A375 (cell line): Measurements from ENCODE around the gene SNCB. TPM values are rescaled to one million over a fixed set of nuclear protein-coding genes. Genes with fewer than 3 reads are reported as not detected.

Experiments
- small RNA-seq: library from RNA; depleted of rRNA; stranded (forward); fragments of <200 nt; gene quantifications from one replicate; pipeline ENCODE3, GENCODE V24; 2014
- total RNA-seq: library from RNA; depleted of rRNA; stranded (reverse); fragments of >200 nt; shearing (Covaris generic); gene quantifications from 2 replicates; pipeline ENCODE4 v1.2.3, GENCODE V29; 2014; rRNA removed

The SNCB gene
- total RNA-seq: not detected in 2 replicates

DNA sequence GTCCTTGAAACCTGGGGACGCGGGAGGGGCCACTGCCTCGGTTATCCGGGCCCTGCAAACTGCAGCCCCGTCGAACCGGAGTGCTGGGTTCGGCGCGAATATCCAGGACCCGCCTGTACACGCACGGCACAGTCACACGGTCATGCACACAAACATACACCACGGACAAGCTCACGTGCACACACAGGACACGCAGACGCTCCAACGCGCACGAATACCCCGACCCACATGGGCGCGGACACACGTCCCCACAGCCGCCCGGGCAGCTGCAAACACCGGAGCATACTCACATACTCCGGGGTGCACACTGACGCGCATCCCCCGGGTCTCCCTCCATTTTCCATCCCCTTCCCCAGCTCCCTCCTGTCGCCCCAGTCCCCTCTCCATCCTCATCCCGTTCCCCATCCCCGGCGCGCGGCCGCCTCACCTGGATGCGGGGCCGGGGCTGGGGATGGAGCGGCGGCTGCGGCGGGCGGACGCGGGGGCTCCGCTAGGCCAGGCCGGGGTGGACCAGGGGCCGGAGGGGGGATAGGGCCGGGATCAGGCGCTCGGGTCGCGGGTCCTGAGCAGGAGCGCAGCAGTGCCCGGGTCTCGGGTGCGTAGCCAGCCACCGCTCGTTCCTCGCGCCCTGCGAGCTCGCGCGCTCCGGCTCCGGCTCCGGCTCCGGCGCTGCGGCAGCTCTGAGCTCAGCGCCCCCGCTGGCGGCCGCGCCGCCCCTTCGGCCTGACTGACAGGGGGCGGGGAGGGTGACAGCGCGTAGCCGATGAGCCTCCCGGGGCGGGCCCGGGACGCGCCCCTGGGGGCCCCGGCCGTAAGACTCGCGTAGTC lies at the start of gene SNCB, which contains the start of gene EIF4E1B:
Gene SNCB (minus strand): TSS at position 682 of the 828 bp plus-strand sequence. CDS start 880 bp downstream, outside the sequence.
Gene EIF4E1B (plus strand): TSS at position 823 of the 828 bp plus-strand sequence. CDS start 12,113 bp downstream, outside the sequence.

DNA sequence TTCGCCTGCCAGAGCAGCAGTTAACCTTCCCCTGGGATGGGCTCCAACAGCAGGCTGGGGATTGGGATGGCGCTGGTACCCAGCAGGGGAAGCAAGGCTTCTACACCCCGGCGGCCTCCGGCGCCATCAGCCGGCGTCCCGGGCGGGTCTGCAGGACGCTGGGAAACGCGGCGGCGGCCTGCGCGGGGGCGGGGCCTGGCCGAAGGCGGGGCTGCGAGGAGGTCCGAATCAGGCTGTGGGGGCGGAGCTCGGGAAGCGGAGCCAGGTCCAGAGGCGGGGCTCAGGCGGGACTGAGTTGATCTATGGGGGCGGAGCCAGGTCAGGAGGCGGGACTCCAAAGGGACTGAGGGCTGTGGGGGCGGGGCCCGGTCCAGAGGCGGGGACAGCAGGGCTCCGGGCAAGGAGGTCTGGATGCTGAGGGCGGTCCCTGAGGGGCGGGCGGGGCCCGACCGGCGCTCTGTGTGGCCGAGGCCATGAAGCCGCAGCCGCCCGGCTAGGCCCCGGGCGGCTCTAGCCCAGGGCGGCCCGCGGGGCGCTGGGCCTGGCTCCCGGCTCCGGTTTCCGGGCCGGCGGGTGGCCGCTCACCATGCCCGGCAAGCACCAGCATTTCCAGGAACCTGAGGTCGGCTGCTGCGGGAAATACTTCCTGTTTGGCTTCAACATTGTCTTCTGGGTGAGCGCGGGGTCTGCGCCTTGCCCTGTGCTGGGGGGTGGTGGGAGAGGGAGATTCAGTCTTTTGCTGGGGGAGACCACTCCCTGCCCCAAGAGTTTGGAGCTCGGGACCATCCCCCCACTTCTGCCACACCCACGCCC lies 16.9 kb upstream of the SNCB start, which contains the start of gene TSPAN17:
Gene TSPAN17 (plus strand): TSS at position 455 of the 813 bp plus-strand sequence. CDS start 132 bp downstream, at position 587.

DNA sequence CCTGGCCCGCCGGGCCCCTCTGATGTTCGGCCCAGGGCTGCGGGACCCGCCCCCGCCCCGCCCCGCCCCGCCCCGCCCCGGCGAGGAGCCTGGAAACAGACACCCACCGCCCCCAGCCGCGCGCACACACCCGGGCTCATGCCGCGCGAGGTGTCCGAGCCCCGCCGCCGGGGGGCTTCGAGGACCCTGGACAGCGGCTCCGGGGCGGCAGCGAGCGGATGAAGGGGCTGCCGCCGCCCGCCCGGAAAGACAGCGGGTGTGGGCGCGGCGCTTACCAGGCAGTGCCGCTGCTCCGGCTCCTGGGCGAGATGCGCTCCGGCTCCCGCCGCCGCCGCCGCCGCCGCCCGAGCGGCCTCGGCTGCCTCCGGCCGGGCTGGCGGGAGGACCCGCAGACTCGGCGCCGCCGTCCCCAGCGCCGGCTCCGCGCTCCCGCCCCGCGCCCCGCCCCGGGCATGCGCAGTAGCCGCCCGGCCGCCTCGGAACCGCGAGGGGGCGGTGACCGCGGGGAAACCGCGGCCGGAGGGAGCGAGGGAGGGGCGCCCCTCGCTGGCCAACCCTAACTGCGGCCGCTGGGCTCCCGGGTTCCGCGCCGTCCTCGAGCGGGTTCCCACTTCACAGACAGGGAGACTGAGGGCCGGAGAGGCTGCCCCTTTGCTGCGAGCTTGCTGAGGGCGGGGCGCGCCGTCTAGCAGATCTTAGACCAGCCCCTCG lies 20.5 kb downstream of the SNCB start, which contains the start of gene GPRIN1:
Gene GPRIN1 (minus strand): TSS at position 433 of the 711 bp plus-strand sequence. CDS start 10,322 bp downstream, outside the sequence.

Small RNA genes within 50 kb of the gene (small RNA-seq; reads per million reads assigned to genes)
- not detected for gene MIR4281

Other genes starting within 250 kb of the SNCB start
- 162 and 174 TPM in 2 replicates for gene NOP16, start 241.9 kb downstream of the SNCB start, total RNA-seq
- 75.3 and 99.4 TPM in 2 replicates for gene HIGD2A, start 241.8 kb downstream of the SNCB start, total RNA-seq
- 131 and 132 TPM in 2 replicates for gene CLTB, start 214.0 kb downstream of the SNCB start, total RNA-seq
- gene FAF2, start 182.1 kb downstream of the SNCB start, total RNA-seq: 48.2 and 48.7 TPM in 2 replicates
- gene RNF44, start 93.1 kb downstream of the SNCB start, total RNA-seq: 19.6 and 22.2 TPM in 2 replicates
- gene CDHR2, start 81.2 kb downstream of the SNCB start, total RNA-seq: not detected in 2 replicates
- 10.1 and 11.0 TPM in 2 replicates for gene GPRIN1, start 20.4 kb downstream of the SNCB start, total RNA-seq
- gene EIF4E1B, start 141 bp upstream of the SNCB start, total RNA-seq: not detected in 2 replicates
- 11.9 and 13.4 TPM in 2 replicates for gene TSPAN17, start 16.9 kb upstream of the SNCB start, total RNA-seq
- not detected in 2 replicates for gene UNC5A, start 180.0 kb upstream of the SNCB start, total RNA-seq